T-cell (primary cell): ENCODE results near the gene TENM3. TPM values are rescaled to one million over a fixed set of nuclear protein-coding genes. Genes with fewer than 3 reads are reported as not detected.

Experiments used
- ATAC-seq, 4 experiments: fragments of 200-7000 bp in 3 of 4; fragments of 150-1000 bp in 1 of 4; cut with Tn5 transposase; replicated peaks in 1 of 4; 1 replicate in 3 of 4; 2 replicates in 1 of 4; pipeline ENCODE4 v1.10.0; 2021; ENCODE audit warnings: moderate library complexity in 3 of 4, mild to moderate bottlenecking in 2 of 4, moderate number of reproducible peaks in 1 of 4
- CTCF ChIA-PET, 2 donors: fragments of 300-600 bp; sonication (Branson Sonifier 250); formaldehyde crosslinking; loops; one replicate each; lab custom pipeline; 2022; ENCODE audit warnings: antibody characterized with exemption in 2 of 2; lab: Charles Lee
- POLR2A ChIA-PET, 2 donors: fragments of 300-600 bp; sonication (Branson Sonifier 250); formaldehyde crosslinking; loops; one replicate each; lab custom pipeline; 2022; ENCODE audit warnings: antibody characterized with exemption in 2 of 2; lab: Charles Lee
- DNase-seq, 35 experiments: peaks; one replicate each; pipeline versions ENCODE4 v3.0.0 to v3.0.0-alpha.2; 2013 to 2023
- H3K27ac ChIP-seq: one replicate; pipeline ENCODE4 v1.5.1; 2013; ENCODE audit warnings: low read length
- H3K27me3 ChIP-seq, 2 experiments: replicated peaks in 1 of 2; 1 replicate in 1 of 2; 2 replicates in 1 of 2; pipeline versions ENCODE4 v1.6.1 to v1.7.0; 2013; ENCODE audit warnings: low read length in 1 of 2, mixed read lengths in 1 of 2; ENCODE audit not compliant: control insufficient read depth in 2 of 2, insufficient read depth in 2 of 2; ENCODE audit errors: extremely low read depth in 1 of 2
- H3K36me3 ChIP-seq, 2 donors: 1 replicate in 1 of 2; 2 replicates in 1 of 2; pipeline versions ENCODE4 v1.6.1 to v1.7.0; 2013; ENCODE audit warnings: low read length in 1 of 2; ENCODE audit not compliant: control insufficient read depth in 2 of 2, insufficient read depth in 1 of 2; ENCODE audit errors: extremely low read depth in 1 of 2
- H3K4me1 ChIP-seq, 2 experiments: 1 replicate in 1 of 2; 2 replicates in 1 of 2; pipeline versions ENCODE4 v1.6.1 to v1.7.0; 2013; ENCODE audit warnings: low read length in 2 of 2, mixed read lengths in 1 of 2; ENCODE audit not compliant: insufficient read depth in 2 of 2, control insufficient read depth in 1 of 2; ENCODE audit errors: extremely low read depth in 1 of 2
- H3K4me3 ChIP-seq, 2 donors: 1 replicate in 1 of 2; 2 replicates in 1 of 2; pipeline versions ENCODE4 v1.5.1 to v1.7.0; 2013; ENCODE audit warnings: mild to moderate bottlenecking in 2 of 2, low read length in 1 of 2, moderate library complexity in 1 of 2; ENCODE audit not compliant: control insufficient read depth in 1 of 2; ENCODE audit errors: extremely low read depth in 1 of 2
- H3K9me3 ChIP-seq: 2 replicates; pipeline ENCODE4 v1.7.0; 2013
- H3K27ac Mint-ChIP-seq, 2 donors: one replicate each; pipeline ENCODE4 v1.8.0; 2020 to 2021; ENCODE audit warnings: mild to moderate bottlenecking in 2 of 2, mixed read lengths in 2 of 2
- H3K27me3 Mint-ChIP-seq, 2 donors: one replicate each; pipeline ENCODE4 v1.8.0; 2021 to 2022; ENCODE audit warnings: mixed read lengths in 2 of 2
- H3K36me3 Mint-ChIP-seq: one replicate; pipeline ENCODE4 v1.8.0; 2021; ENCODE audit warnings: mixed read lengths
- H3K4me1 Mint-ChIP-seq, 3 donors: one replicate each; pipeline ENCODE4 v1.8.0; 2020 to 2022; ENCODE audit warnings: mixed read lengths in 3 of 3, mild to moderate bottlenecking in 1 of 3
- H3K4me3 Mint-ChIP-seq, 3 donors: one replicate each; pipeline ENCODE4 v1.8.0; 2020 to 2022; ENCODE audit warnings: mild to moderate bottlenecking in 3 of 3, mixed read lengths in 3 of 3, moderate library complexity in 3 of 3
- H3K9me3 Mint-ChIP-seq, 3 donors: one replicate each; pipeline ENCODE4 v1.8.0; 2020 to 2022; ENCODE audit warnings: mixed read lengths in 3 of 3
- WGBS: methylation state at CpG from one replicate; pipeline ENCODE4 v1.1.5; 2013; ENCODE audit warnings: missing lambda C conversion rate; ENCODE audit not compliant: insufficient coverage; 5-methylcytosine and 5-hydroxymethylcytosine counted together
- total RNA-seq, 35 experiments: library from RNA in 6 of 35; stranded (reverse) in 6 of 35; fragments of 120-200 nt in 1 of 35; gene quantifications; one replicate each; pipeline versions ENCODE4 v1.2.1 to v1.2.4 and lab custom pipeline; 2013 to 2026

The TENM3 gene
- total RNA-seq, 5 donors from 2014 or later (not counting 1 experiment from before 2014, with no cell fraction given) = 0.03 to 0.44 (median 0.16) TPM; not detected in 2

DNA sequence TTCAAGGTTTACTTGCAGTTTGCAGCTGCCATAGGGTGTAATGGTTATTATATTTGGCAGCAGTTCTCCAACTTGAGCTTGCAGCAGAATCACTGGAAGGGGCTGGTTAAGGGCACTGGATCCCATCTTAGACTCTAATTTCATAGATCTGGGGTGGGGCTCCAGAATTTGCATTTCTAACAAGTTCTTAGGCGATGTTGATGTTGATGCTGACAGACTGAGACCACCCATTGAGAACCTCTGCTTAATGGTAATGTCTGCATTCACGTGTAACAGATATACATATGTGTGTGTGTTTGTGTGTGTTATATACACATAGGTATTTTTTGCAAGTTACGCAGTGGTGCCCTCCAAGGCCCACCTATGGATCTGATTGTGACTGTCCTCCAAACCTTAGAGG is 13.8 kb downstream of the TENM3 start:
- H3K4me1 ChIP-seq = no peaks in the 10 kb centered on the region
- Mint-ChIP-seq H3K27ac (no peak overlapping the region), H3K4me3 (no peak overlapping the region), H3K27me3 (no peaks in the 10 kb centered on the region), H3K4me1 (no peaks in the 10 kb centered on the region), H3K36me3 (no peaks in the 10 kb centered on the region), H3K9me3 (no peaks in the 10 kb centered on the region)
- ATAC-seq (no peak), DNase-seq (no peak)
- no peak overlapping the region for H3K4me3 ChIP-seq
- H3K27me3 ChIP-seq = no peaks in the 10 kb centered on the region
- ChIA-PET CTCF (no interaction called here), POLR2A (interaction anchor here in 1 of 2 donors (0.6 kb wide), 1 partner anchor 779 kb away, joined by 5 read pairs; no protein-coding TSS in a partner anchor)
- H3K36me3 ChIP-seq = no peaks in the 10 kb centered on the region
- no peaks in the 10 kb centered on the region for H3K9me3 ChIP-seq
- WGBS = 100% methylated on average over 1 of the region's 3 CpGs
- no peak overlapping the region for H3K27ac ChIP-seq

DNA sequence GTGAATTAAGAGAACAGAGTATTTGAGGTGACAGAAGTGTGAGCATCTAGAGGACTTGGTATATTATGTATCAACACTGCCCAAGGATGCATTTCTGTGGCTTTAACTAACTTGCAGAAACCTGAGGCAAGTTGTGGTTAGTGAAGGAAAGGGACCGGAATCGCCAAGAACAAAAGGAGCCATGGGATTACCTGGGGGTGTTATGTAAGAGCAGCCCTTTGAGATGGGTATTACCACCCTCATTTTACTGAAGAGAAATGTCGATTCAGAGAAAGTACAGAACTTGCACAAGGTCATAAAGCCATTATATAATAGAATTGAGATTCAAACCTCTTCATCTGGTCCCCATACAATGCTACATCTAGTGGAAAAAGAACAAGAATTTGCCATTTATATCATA is 14.3 kb downstream of the TENM3 start:
- POLR2A ChIA-PET = no interaction called here
- H3K36me3 ChIP-seq = no peaks in the 10 kb centered on the region
- H3K4me3 ChIP-seq = no peak overlapping the region
- Mint-ChIP-seq H3K4me1 (no peaks in the 10 kb centered on the region), H3K27me3 (peaks cover 0 to 1% of the 10 kb centered on the region in 2 donors), H3K27ac (no peak overlapping the region), H3K9me3 (no peaks in the 10 kb centered on the region), H3K4me3 (no peak overlapping the region), H3K36me3 (no peaks in the 10 kb centered on the region)
- H3K27me3 ChIP-seq = no peaks in the 10 kb centered on the region
- WGBS = no CpG with 5 or more reads among the region's 3 CpGs
- CTCF ChIA-PET = no interaction called here
- no peaks in the 10 kb centered on the region for H3K4me1 ChIP-seq
- H3K27ac ChIP-seq = no peak overlapping the region
- ATAC-seq (no peak), DNase-seq (no peak)
- no peaks in the 10 kb centered on the region for H3K9me3 ChIP-seq

DNA sequence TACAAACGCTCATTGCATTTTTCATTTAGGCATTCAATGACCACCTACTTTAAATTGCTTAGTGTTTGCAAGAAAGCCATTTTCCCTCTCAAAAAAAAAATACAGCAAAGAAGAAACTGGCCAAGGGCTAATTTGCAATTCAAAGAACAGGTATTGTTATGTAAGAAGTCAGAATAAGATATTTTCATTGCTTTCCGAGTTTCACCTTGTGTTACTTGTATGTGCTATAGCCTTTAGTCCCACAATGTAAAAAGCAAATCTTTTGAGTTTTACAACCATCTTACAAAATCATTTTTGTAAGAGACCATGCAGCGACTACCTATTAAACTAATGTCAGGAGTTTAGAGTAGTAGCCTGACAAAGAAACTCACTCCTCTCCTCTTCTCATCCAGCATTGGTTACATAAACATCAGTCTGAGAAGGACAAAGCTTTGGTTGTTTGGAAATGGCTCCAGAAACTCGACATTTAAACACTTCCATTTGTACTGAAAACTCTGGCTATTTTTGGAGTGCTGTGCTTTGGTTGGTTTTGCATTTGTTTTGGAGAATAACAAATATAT is 15.3 kb downstream of the TENM3 start:
- H3K36me3 ChIP-seq = no peaks in the 10 kb centered on the region
- no CpG with 5 or more reads among the region's 4 CpGs for WGBS
- no peak overlapping the region for H3K27ac ChIP-seq
- peaks cover 0 to 1% of the 10 kb centered on the region in 2 donors for H3K27me3 Mint-ChIP-seq
- ATAC-seq = no peak
- no peak overlapping the region for H3K27ac Mint-ChIP-seq
- H3K9me3 Mint-ChIP-seq = peaks cover 0 to under 1% (median 0%) of the 10 kb centered on the region in 3 donors
- DNase-seq = no peak
- no peak overlapping the region for H3K4me3 Mint-ChIP-seq
- ChIA-PET POLR2A (no interaction called here), CTCF (no interaction called here)
- no peaks in the 10 kb centered on the region for H3K27me3 ChIP-seq
- H3K4me3 ChIP-seq = no peak overlapping the region
- no peaks in the 10 kb centered on the region for H3K4me1 ChIP-seq
- no peaks in the 10 kb centered on the region for H3K36me3 Mint-ChIP-seq
- no peaks in the 10 kb centered on the region for H3K4me1 Mint-ChIP-seq
- no peaks in the 10 kb centered on the region for H3K9me3 ChIP-seq

DNA sequence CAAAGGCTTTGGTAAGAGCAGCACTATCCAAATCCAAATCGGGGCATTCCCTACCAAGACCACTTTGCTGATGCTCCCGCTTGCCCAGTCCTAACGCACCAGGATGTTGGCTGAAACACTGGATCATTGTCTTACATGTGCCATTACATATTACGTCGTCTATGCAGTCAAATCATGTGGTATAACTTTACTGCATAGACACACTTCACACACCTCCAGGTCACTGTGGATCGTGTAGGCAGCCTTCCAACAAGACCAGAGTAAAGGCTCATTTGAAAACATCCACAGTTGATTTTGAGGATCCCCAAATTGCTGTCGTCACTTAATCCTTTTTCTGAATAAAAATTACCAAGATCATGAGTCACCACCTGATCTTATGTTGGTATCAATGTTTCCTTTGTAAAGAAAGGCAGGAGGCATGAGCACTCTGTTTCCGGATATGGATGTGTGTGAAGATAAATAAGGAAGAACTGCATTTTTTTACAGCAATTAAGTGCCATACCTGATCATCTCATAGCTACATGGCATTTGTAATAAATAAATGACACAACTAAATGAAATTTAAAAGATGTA is 18.5 kb downstream of the TENM3 start:
- ATAC-seq (no peak), DNase-seq (no peak)
- H3K9me3 ChIP-seq = no peaks in the 10 kb centered on the region
- Mint-ChIP-seq H3K36me3 (no peaks in the 10 kb centered on the region), H3K4me1 (no peaks in the 10 kb centered on the region), H3K27me3 (peaks cover 0 to 1% of the 10 kb centered on the region in 2 donors), H3K27ac (no peak overlapping the region), H3K9me3 (peaks cover 0 to 2% (median 0%) of the 10 kb centered on the region in 3 donors), H3K4me3 (no peak overlapping the region)
- ChIA-PET CTCF (no interaction called here), POLR2A (no interaction called here)
- H3K27ac ChIP-seq = no peak overlapping the region
- H3K4me3 ChIP-seq = no peak overlapping the region
- no peaks in the 10 kb centered on the region for H3K36me3 ChIP-seq
- no peaks in the 10 kb centered on the region for H3K4me1 ChIP-seq
- no peaks in the 10 kb centered on the region for H3K27me3 ChIP-seq
- WGBS = 77% methylated on average over 5 of the region's 8 CpGs

DNA sequence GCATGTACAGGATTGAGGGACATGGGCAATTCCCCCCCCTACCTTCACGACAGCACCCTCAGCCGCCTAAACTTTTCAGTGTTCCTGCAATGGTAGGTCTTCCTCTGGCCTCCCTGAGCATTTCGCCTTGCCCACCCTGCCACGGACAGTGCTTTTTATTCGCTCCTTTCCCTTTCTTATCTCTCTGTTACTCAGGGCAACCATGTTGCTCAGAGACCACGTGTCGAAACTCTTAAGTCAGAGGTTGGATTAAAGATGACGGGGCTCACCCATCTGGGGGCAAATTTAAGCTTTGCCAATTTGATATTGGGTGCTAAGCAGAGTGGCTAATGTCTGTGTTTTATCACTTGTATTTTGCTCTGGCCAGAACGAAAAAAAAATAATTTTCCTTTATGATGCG is 20.4 kb downstream of the TENM3 start:
- ATAC-seq (no peak), DNase-seq (no peak)
- Histone ChIP-seq H3K27ac (no peak overlapping the region), H3K4me1 (no peaks in the 10 kb centered on the region), H3K27me3 (no peaks in the 10 kb centered on the region), H3K9me3 (no peaks in the 10 kb centered on the region), H3K4me3 (no peak overlapping the region), H3K36me3 (no peaks in the 10 kb centered on the region)
- ChIA-PET CTCF (no interaction called here), POLR2A (no interaction called here)
- peaks cover 0 to 2% (median 0%) of the 10 kb centered on the region in 3 donors for H3K9me3 Mint-ChIP-seq
- H3K27me3 Mint-ChIP-seq = peaks cover 0 to 1% of the 10 kb centered on the region in 2 donors
- no peak overlapping the region for H3K27ac Mint-ChIP-seq
- no peaks in the 10 kb centered on the region for H3K36me3 Mint-ChIP-seq
- no peak overlapping the region for H3K4me3 Mint-ChIP-seq
- no peaks in the 10 kb centered on the region for H3K4me1 Mint-ChIP-seq
- WGBS = 81% methylated on average over 3 of the region's 10 CpGs

DNA sequence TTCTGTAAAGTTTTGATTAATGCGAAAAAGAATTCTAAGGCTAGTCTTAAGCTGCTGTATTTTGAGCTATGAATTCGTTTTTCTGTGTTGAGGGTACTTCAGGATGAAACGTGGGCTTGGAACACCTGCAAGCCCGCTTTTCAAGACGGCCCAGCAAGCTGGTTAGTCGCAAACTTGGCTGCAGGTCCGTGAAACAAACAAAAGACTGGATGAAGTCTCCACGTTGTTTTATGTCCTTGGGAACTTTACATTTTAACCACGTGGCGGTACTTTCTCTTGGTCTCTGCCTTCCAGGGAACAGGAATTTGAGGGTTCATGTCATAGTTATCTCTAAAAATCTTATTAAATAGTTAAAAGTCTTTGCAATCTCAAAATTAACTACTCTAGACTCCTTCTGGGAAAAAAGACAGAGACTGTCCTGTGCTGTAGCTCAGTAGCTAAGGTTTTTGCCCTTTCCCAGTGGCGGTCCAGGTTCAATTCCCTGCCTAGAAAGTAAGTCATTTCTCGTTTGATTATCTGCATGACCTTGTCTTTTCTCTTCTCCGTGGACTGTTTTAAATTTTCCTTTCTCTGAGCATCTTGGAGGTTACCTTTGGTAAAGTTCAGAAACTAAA is 21.0 kb downstream of the TENM3 start:
- Mint-ChIP-seq H3K36me3 (no peaks in the 10 kb centered on the region), H3K27me3 (peaks cover 0 to 1% of the 10 kb centered on the region in 2 donors), H3K9me3 (peaks cover 0 to 4% (median 2%) of the 10 kb centered on the region in 3 donors), H3K27ac (no peak overlapping the region), H3K4me1 (no peaks in the 10 kb centered on the region), H3K4me3 (no peak overlapping the region)
- ChIA-PET POLR2A (no interaction called here), CTCF (interaction anchor here in 1 of 2 donors (0.6 kb wide), 1 partner anchor 40 kb away, joined by 3 read pairs; no protein-coding TSS in a partner anchor)
- Histone ChIP-seq H3K9me3 (no peaks in the 10 kb centered on the region), H3K4me1 (no peaks in the 10 kb centered on the region), H3K4me3 (no peak overlapping the region), H3K27me3 (no peaks in the 10 kb centered on the region), H3K36me3 (no peaks in the 10 kb centered on the region), H3K27ac (no peak overlapping the region)
- ATAC-seq (no peak), DNase-seq (no peak)
- WGBS = 75% methylated on average over 6 of the region's 13 CpGs
